Suppressor macrophage (primary cell): Measurements from ENCODE around the gene FBXO2.
"Not testable (repeated sequence)": the region's sequence is repeated elsewhere in the genome, so short reads cannot be mapped to it uniquely, and the experiment has no call there.

Source experiments
- DNase-seq, 4 experiments: peaks; one replicate each; pipeline ENCODE4 v3.0.0-alpha.2; 2020 to 2022

FBXO2 gene

GRCh38 chr1:11626551-11626950 is 27.7 kb downstream of the FBXO2 start:
- no peak for DNase-seq

GRCh38 chr1:11623702-11624101 is 30.5 kb downstream of the FBXO2 start:
- no peak for DNase-seq

GRCh38 chr1:11622398-11622797 is 31.8 kb downstream of the FBXO2 start:
- DNase-seq, result no peak

- DNase-seq, result no peak
Measured at GRCh38 chr1:11620924-11621323, 33.3 kb downstream of the FBXO2 start.

GRCh38 chr1:11620405-11620804 is 33.8 kb downstream of the FBXO2 start:
- no peak for DNase-seq

- no peak for DNase-seq
Measured at GRCh38 chr1:11617741-11618140, 36.5 kb downstream of the FBXO2 start.

- no peak for DNase-seq
Measured at GRCh38 chr1:11617314-11617713, 36.9 kb downstream of the FBXO2 start.

- no peak for DNase-seq
Measured at GRCh38 chr1:11616766-11617165, 37.5 kb downstream of the FBXO2 start.

GRCh38 chr1:11615090-11615489 is 39.1 kb downstream of the FBXO2 start:
- DNase-seq, result no peak

- DNase-seq, result no peak
Measured at GRCh38 chr1:11613347-11613746, 40.9 kb downstream of the FBXO2 start.

GRCh38 chr1:11611638-11612327 is 42.4 kb downstream of the FBXO2 start:
- DNase-seq, result no peak

GRCh38 chr1:11610629-11611180 is 43.5 kb downstream of the FBXO2 start:
- no peak for DNase-seq

GRCh38 chr1:11609378-11609777 is 44.9 kb downstream of the FBXO2 start:
- DNase-seq, result not testable (repeated sequence)

- not testable (repeated sequence) for DNase-seq
Measured at GRCh38 chr1:11608596-11609130, 45.6 kb downstream of the FBXO2 start.

- DNase-seq, result no peak
Measured at GRCh38 chr1:11606775-11607174, 47.5 kb downstream of the FBXO2 start.

- DNase-seq, result no peak
Measured at GRCh38 chr1:11602981-11603380, 51.2 kb downstream of the FBXO2 start.

- no peak for DNase-seq
Measured at GRCh38 chr1:11602424-11602823, 51.8 kb downstream of the FBXO2 start.

GRCh38 chr1:11600836-11601235 is 53.4 kb downstream of the FBXO2 start:
- DNase-seq, result no peak

- DNase-seq, result no peak
Measured at GRCh38 chr1:11599891-11600576, 54.2 kb downstream of the FBXO2 start.

- no peak for DNase-seq
Measured at GRCh38 chr1:11598461-11598860, 55.8 kb downstream of the FBXO2 start.
